Lung (tissue), 12 donors: ENCODE data around the gene SESTD1. TPM values are rescaled to one million over a fixed set of nuclear protein-coding genes. Genes with fewer than 3 reads are reported as not detected.

Experiments
- ATAC-seq: fragments of 200-7000 bp; cut with Tn5 transposase; one replicate; pipeline ENCODE4 v1.9.1; 2020; ENCODE audit warnings: moderate number of reproducible peaks; ENCODE audit not compliant: insufficient read depth, low FRiP score
- DNase-seq, 3 donors: peaks; one replicate each; pipeline ENCODE4 v3.0.0-alpha.2; 2013 to 2017
- H3K27ac ChIP-seq, 2 donors: one replicate each; pipeline ENCODE4 v1.5.1; 2013; ENCODE audit warnings: mild to moderate bottlenecking in 2 of 2, moderate library complexity in 2 of 2, control low read depth in 1 of 2, inconsistent platforms in 1 of 2, low read depth in 1 of 2, low read length in 1 of 2
- H3K27me3 ChIP-seq, 3 donors: one replicate each; pipeline ENCODE4 v1.5.1; 2013; ENCODE audit warnings: low read length in 2 of 3; ENCODE audit not compliant: control insufficient read depth in 3 of 3, insufficient read depth in 3 of 3
- H3K36me3 ChIP-seq, 4 donors: one replicate each; pipeline ENCODE4 v1.5.1; 2013; ENCODE audit warnings: low read length in 4 of 4, mild to moderate bottlenecking in 1 of 4, moderate library complexity in 1 of 4; ENCODE audit not compliant: control insufficient read depth in 4 of 4, insufficient read depth in 4 of 4
- H3K4me1 ChIP-seq, 5 donors: one replicate each; pipeline ENCODE4 v1.5.1; 2013; ENCODE audit warnings: low read length in 5 of 5, mild to moderate bottlenecking in 2 of 5, moderate library complexity in 1 of 5; ENCODE audit not compliant: control insufficient read depth in 5 of 5, insufficient read depth in 5 of 5
- H3K4me3 ChIP-seq: one replicate; pipeline ENCODE4 v1.5.1; 2013; ENCODE audit warnings: mild to moderate bottlenecking, control low read depth, moderate library complexity
- H3K9ac ChIP-seq, 2 donors: one replicate each; pipeline ENCODE4 v1.5.1; 2013; ENCODE audit warnings: low read length in 2 of 2, control low read depth in 1 of 2; ENCODE audit not compliant: insufficient read depth in 1 of 2
- H3K9me3 ChIP-seq, 4 donors: one replicate each; pipeline ENCODE4 v1.5.1; 2013; ENCODE audit warnings: low read length in 3 of 4, mild to moderate bottlenecking in 1 of 4, moderate library complexity in 1 of 4; ENCODE audit not compliant: control insufficient read depth in 4 of 4, insufficient read depth in 3 of 4
- CTCF ChIP-seq: IDR thresholded peaks from 2 replicates; pipeline ENCODE4 v1.5.1; 2012; ENCODE audit warnings: mild to moderate bottlenecking; ENCODE audit errors: control extremely low read depth, extremely low read depth
- WGBS, 2 donors: extraction: QIAGEN DNeasy Blood & Tissue Kit; methylation state at CpG; one replicate each; pipeline ENCODE4 v1.1.7; 2013; 5-methylcytosine and 5-hydroxymethylcytosine counted together
- polyA plus RNA-seq, 2 donors: library from polyadenylated mRNA; stranded (reverse); fragments of 200-250 nt; gene quantifications; one replicate each; pipeline ENCODE4 v1.2.1, GENCODE V29; 2013
- total RNA-seq, 2 donors: library from RNA; depleted of rRNA in 1 of 2; stranded (reverse); fragments of >200 nt in 1 of 2; gene quantifications; one replicate each; pipeline ENCODE4 v1.2.1, GENCODE V29; 2014 to 2021
- donor health status: control.
- donor health status: control.
- donor health status: Bipolar disorder and iron deficiency.
- donor health status: healthy.
- donor health status: DM: yes; HTN: yes; CAD: no.

Gene SESTD1
- total and polyA plus RNA-seq, 4 donors = 11.2 to 96.4 (median 49.3) TPM

GRCh38 chr2:179106342-179106675, 158.3 kb downstream of the SESTD1 start:
- H3K27ac ChIP-seq = no peak overlapping the region
- H3K9me3 ChIP-seq = no peaks in the 10 kb centered on the region
- H3K36me3 ChIP-seq = peaks cover 2 to 25% (median 14%) of the 10 kb centered on the region in 4 donors
- ATAC-seq (no peak), DNase-seq (no peak)
- no peak overlapping the region for H3K4me3 ChIP-seq
- WGBS, 2 donors = 51 to 54% methylated on average over 4 of the region's 4 CpGs
- no peak for TF ChIP-seq CTCF
- H3K9ac ChIP-seq = no peak overlapping the region
- no peaks in the 10 kb centered on the region for H3K27me3 ChIP-seq
- H3K4me1 ChIP-seq = peaks cover 0 to 3% (median 0%) of the 10 kb centered on the region in 5 donors

GRCh38 chr2:179104736-179105135, 159.9 kb downstream of the SESTD1 start:
- Histone ChIP-seq H3K9ac (no peak overlapping the region), H3K9me3 (no peaks in the 10 kb centered on the region), H3K36me3 (peaks cover 0 to 21% (median 14%) of the 10 kb centered on the region in 4 donors), H3K4me1 (peaks cover 0 to 3% (median 0%) of the 10 kb centered on the region in 5 donors), H3K4me3 (no peak overlapping the region), H3K27ac (no peak overlapping the region), H3K27me3 (no peaks in the 10 kb centered on the region)
- TF ChIP-seq CTCF = no peak
- DNase-seq (peak in 1 of 3 donors; percentile 14), ATAC-seq (peak; percentile 42)
- WGBS, 2 donors = 75% methylated on average over 2 of the region's 2 CpGs

- 88 to 89% methylated on average over 4 of the region's 4 CpGs for WGBS, 2 donors
- Histone ChIP-seq H3K4me3 (no peak overlapping the region), H3K27me3 (no peaks in the 10 kb centered on the region), H3K36me3 (no peaks in the 10 kb centered on the region), H3K27ac (no peak overlapping the region), H3K9ac (no peak overlapping the region), H3K9me3 (no peaks in the 10 kb centered on the region), H3K4me1 (peaks cover 0 to 3% (median 0%) of the 10 kb centered on the region in 5 donors)
- TF ChIP-seq CTCF = no peak
- DNase-seq (no peak), ATAC-seq (no peak)
These were observed 166.4 kb downstream of the SESTD1 start for GRCh38 chr2:179098080-179098689.

- H3K27me3 ChIP-seq = no peaks in the 10 kb centered on the region
- H3K36me3 ChIP-seq = no peaks in the 10 kb centered on the region
- H3K4me3 ChIP-seq = no peak overlapping the region
- WGBS, 2 donors = 96 to 97% methylated on average over 1 of the region's 1 CpG
- DNase-seq (no peak), ATAC-seq (no peak)
- H3K9me3 ChIP-seq = no peaks in the 10 kb centered on the region
- H3K4me1 ChIP-seq = peaks cover 0 to 3% (median 0%) of the 10 kb centered on the region in 5 donors
- no peak overlapping the region for H3K27ac ChIP-seq
- no peak overlapping the region for H3K9ac ChIP-seq
- TF ChIP-seq CTCF = no peak
These were observed 167.5 kb downstream of the SESTD1 start for GRCh38 chr2:179097131-179097530.
